GM10266 (cell line): ENCODE results near the gene DPM3.
"Not testable (repeated sequence)": the region's sequence is repeated elsewhere in the genome, so short reads cannot be mapped to it uniquely, and the experiment has no call there.

ENCODE experiments used
- DNase-seq: peaks from one replicate; pipeline ENCODE4 v3.0.0; 2012; ENCODE audit errors: extremely low spot score
- CTCF ChIP-seq: IDR thresholded peaks from 2 replicates; pipeline ENCODE4 v1.5.1; 2012; ENCODE audit warnings: mild to moderate bottlenecking, low read depth; ENCODE audit not compliant: control insufficient read depth, insufficient read depth; ENCODE audit errors: missing control alignments

DPM3 gene

GRCh38 chr1:155160128-155160527, 19.8 kb upstream of the DPM3 start:
- TF ChIP-seq CTCF = no peak
- DNase-seq = no peak

GRCh38 chr1:155158991-155159390, 18.7 kb upstream of the DPM3 start:
- DNase-seq = no peak
- TF ChIP-seq CTCF = no peak

GRCh38 chr1:155155996-155156643, 15.8 kb upstream of the DPM3 start:
- not testable (repeated sequence) for DNase-seq

GRCh38 chr1:155145491-155145890, 5.2 kb upstream of the DPM3 start:
- DNase-seq = no peak
- TF ChIP-seq CTCF = no peak

- DNase-seq = no peak
- no peak for TF ChIP-seq CTCF
These were observed 1.4 kb upstream of the DPM3 start for GRCh38 chr1:155141749-155142148.

GRCh38 chr1:155140630-155140953, 261 bp upstream of the DPM3 start:
- no peak for TF ChIP-seq CTCF

GRCh38 chr1:155137154-155137949, 3.0 kb downstream of the DPM3 start:
- TF ChIP-seq CTCF = no peak

More at GRCh38 chr1:155140630-155140953, 261 bp upstream of the DPM3 start:
- DNase-seq = no peak

GRCh38 chr1:155136748-155137147, 3.6 kb downstream of the DPM3 start:
- DNase-seq = no peak
- no peak for TF ChIP-seq CTCF

More at GRCh38 chr1:155137154-155137949, 3.0 kb downstream of the DPM3 start:
- DNase-seq = no peak
